HCT116 (cell line): ENCODE measurements around the gene DTNB. TPM values are rescaled to one million over a fixed set of nuclear protein-coding genes. Genes with fewer than 3 reads are reported as not detected.

Experiments
- ATAC-seq: fragments of 200-7000 bp; cut with Tn5 transposase; 2 replicates; pipeline ENCODE4 v1.9.1; 2020; ENCODE audit warnings: mild to moderate bottlenecking, moderate library complexity
- BruUV-seq: library from RNA; stranded (reverse); fragments of 400-500 nt; replicated peaks from 2 replicates; lab custom pipeline; 2021; lab: Mats Ljungman, UMichigan
- CTCF ChIA-PET: fragments of 300-600 bp; sonication (Branson Sonifier 250); formaldehyde crosslinking; loops from one replicate; lab custom pipeline; 2021; ENCODE audit warnings: antibody characterized with exemption; lab: Charles Lee
- POLR2A ChIA-PET: fragments of 300-600, 350-600 bp; sonication (Branson Sonifier 250); formaldehyde crosslinking; loops from one replicate; lab custom pipeline; 2021; ENCODE audit warnings: antibody characterized with exemption; lab: Charles Lee
- RAD21 ChIA-PET, 2 experiments: fragments of 300-600 bp; sonication (Branson Sonifier 250); formaldehyde crosslinking; loops; one replicate each; lab custom pipeline; 2023; ENCODE audit warnings: low total read pairs in 2 of 2; ENCODE audit not compliant: uncharacterized antibody in 2 of 2, unreplicated experiment in 2 of 2, low non-redundant PET in 1 of 2; lab: Charles Lee
- DNase-seq: peaks from one replicate; pipeline ENCODE4 v3.0.0-alpha.2; 2010; ENCODE audit warnings: low read depth, low spot score
- H2AFZ ChIP-seq: fragments of 200-600 bp; shearing (Covaris generic), sonication (generic); 2 replicates; pipeline ENCODE4 v1.6.1; 2017; ENCODE audit warnings: low read depth, mixed run types, mixed read lengths, antibody characterized with exemption, low read length; ENCODE audit not compliant: poor library complexity, severe bottlenecking
- H3K27ac ChIP-seq: 2 replicates; pipeline ENCODE4 v1.5.1; 2012; ENCODE audit warnings: low read depth, low read length
- H3K27me3 ChIP-seq: fragments of 200-600 bp; sonication (generic); 2 replicates; pipeline ENCODE4 v1.6.1; 2016; ENCODE audit warnings: mixed run types, low read length, mixed read lengths; ENCODE audit not compliant: insufficient read depth
- H3K36me3 ChIP-seq, 2 experiments: fragments of 200-500 bp in 1 of 2; fragments of 200-600 bp in 1 of 2; sonication (Bioruptor generic) in 1 of 2; sonication (generic) in 1 of 2; 2 replicates each; pipeline versions ENCODE4 v1.5.1 to v1.6.1; 2014 to 2016; ENCODE audit warnings: low read length in 2 of 2, inconsistent platforms in 1 of 2, mixed read lengths in 1 of 2, mixed run types in 1 of 2; ENCODE audit not compliant: insufficient read depth in 2 of 2, control insufficient read depth in 1 of 2
- H3K4me1 ChIP-seq, 2 experiments: fragments of 200-600 bp in 1 of 2; sonication (generic) in 1 of 2; 2 replicates each; pipeline versions ENCODE4 v1.5.1 to v1.6.1; 2012 to 2017; ENCODE audit warnings: low read length in 2 of 2, inconsistent platforms in 1 of 2, mild to moderate bottlenecking in 1 of 2, mixed read lengths in 1 of 2, mixed run types in 1 of 2, moderate library complexity in 1 of 2; ENCODE audit not compliant: insufficient read depth in 2 of 2, control insufficient read depth in 1 of 2
- H3K4me2 ChIP-seq: fragments of 200-600 bp; sonication (generic); 2 replicates; pipeline ENCODE4 v1.6.1; 2017; ENCODE audit warnings: mixed run types, low read length, mixed read lengths
- H3K4me3 ChIP-seq, 2 experiments: fragments of 200-600 bp in 1 of 2; sonication (generic) in 1 of 2; replicated peaks in 1 of 2; 2 replicates each; pipeline ENCODE4 v1.5.1; 2011 to 2016; ENCODE audit warnings: low read length in 2 of 2, control low read depth in 1 of 2, low read depth in 1 of 2, mild to moderate bottlenecking in 1 of 2, mixed read lengths in 1 of 2, mixed run types in 1 of 2
- H3K79me2 ChIP-seq: fragments of 200-600 bp; sonication (generic); 2 replicates; pipeline ENCODE4 v1.6.1; 2017; ENCODE audit warnings: mild to moderate bottlenecking, mixed run types, low read length, moderate library complexity, mixed read lengths; ENCODE audit not compliant: insufficient read depth
- H3K9ac ChIP-seq: fragments of 200-600 bp; sonication (generic); 2 replicates; pipeline ENCODE4 v1.6.1; 2016; ENCODE audit warnings: low read length, mixed read lengths
- H3K9me2 ChIP-seq: fragments of 200-600 bp; sonication (generic), shearing (Covaris generic); 2 replicates; pipeline ENCODE4 v1.6.1; 2017; ENCODE audit warnings: mixed run types, mild to moderate bottlenecking, moderate library complexity; ENCODE audit not compliant: insufficient read depth
- H3K9me3 ChIP-seq, 2 experiments: fragments of 200-500 bp in 1 of 2; fragments of 200-600 bp in 1 of 2; sonication (Bioruptor generic) in 1 of 2; sonication (generic) in 1 of 2; 2 replicates each; pipeline ENCODE4 v1.6.1; 2014 to 2017; ENCODE audit warnings: low read length in 2 of 2, mixed read lengths in 2 of 2, inconsistent platforms in 1 of 2, low read depth in 1 of 2, mild to moderate bottlenecking in 1 of 2, mixed run types in 1 of 2, moderate library complexity in 1 of 2; ENCODE audit not compliant: control insufficient read depth in 1 of 2, insufficient read depth in 1 of 2
- H4K20me1 ChIP-seq: fragments of 200-600 bp; sonication (generic), shearing (Covaris generic); 2 replicates; pipeline ENCODE4 v1.6.1; 2017; ENCODE audit warnings: mixed run types, mild to moderate bottlenecking, moderate library complexity; ENCODE audit not compliant: insufficient read depth
- ATF3 ChIP-seq: IDR thresholded peaks from 2 replicates; pipeline ENCODE4 v1.6.1; 2012
- CBX3 ChIP-seq: IDR thresholded peaks from 2 replicates; pipeline ENCODE4 v1.6.1; 2012; ENCODE audit warnings: low read depth
- CEBPB ChIP-seq: IDR thresholded peaks from 2 replicates; pipeline ENCODE4 v1.6.1; 2012; ENCODE audit warnings: low read depth
- CTCF ChIP-seq, 3 experiments: fragments of 200-600 bp in 1 of 3; sonication (generic) in 1 of 3; IDR thresholded peaks in 2 of 3; conservative IDR thresholded peaks in 1 of 3; 2 replicates each; pipeline ENCODE4 v1.5.1; 2012 to 2017; ENCODE audit warnings: low read depth in 2 of 3, low read length in 2 of 3, antibody characterized with exemption in 1 of 3, borderline replicate concordance in 1 of 3, control low read depth in 1 of 3, mild to moderate bottlenecking in 1 of 3, mixed read lengths in 1 of 3, mixed run types in 1 of 3, moderate library complexity in 1 of 3; ENCODE audit not compliant: insufficient read depth in 1 of 3
- EGR1 ChIP-seq: IDR thresholded peaks from 2 replicates; pipeline ENCODE4 v1.6.1; 2012; ENCODE audit warnings: low read depth
- ELF1 ChIP-seq: IDR thresholded peaks from 2 replicates; pipeline ENCODE4 v1.6.1; 2012; ENCODE audit warnings: low read depth, borderline replicate concordance
- EZH2 ChIP-seq: fragments of 200-600 bp; sonication (generic); IDR thresholded peaks from 2 replicates; pipeline ENCODE4 v1.6.1; 2017; ENCODE audit warnings: antibody characterized with exemption, mixed run types
- EZH2phosphoT487 ChIP-seq: fragments of 200-600 bp; IDR thresholded peaks from 2 replicates; pipeline ENCODE4 v1.6.1; 2018; ENCODE audit warnings: antibody characterized with exemption, borderline replicate concordance
- FOSL1 ChIP-seq: IDR thresholded peaks from 2 replicates; pipeline ENCODE4 v1.6.1; 2012; ENCODE audit warnings: low read depth
- MAX ChIP-seq: IDR thresholded peaks from 2 replicates; pipeline ENCODE4 v1.6.1; 2012
- POLR2A ChIP-seq: IDR thresholded peaks from 2 replicates; pipeline ENCODE4 v1.7.0; 2011; ENCODE audit warnings: borderline replicate concordance; ENCODE audit not compliant: insufficient read depth, insufficient read length; ENCODE audit errors: extremely low read depth
- POLR2AphosphoS5 ChIP-seq: IDR thresholded peaks from 2 replicates; pipeline ENCODE4 v1.6.1; 2011; ENCODE audit warnings: mild to moderate bottlenecking, low read depth, low read length, moderate library complexity
- RAD21 ChIP-seq: IDR thresholded peaks from 2 replicates; pipeline ENCODE4 v1.6.1; 2012; ENCODE audit warnings: low read depth, mild to moderate bottlenecking
- REST ChIP-seq: IDR thresholded peaks from 2 replicates; pipeline ENCODE4 v1.6.1; 2012; ENCODE audit warnings: low read depth
- SIN3A ChIP-seq: IDR thresholded peaks from 2 replicates; pipeline ENCODE4 v1.6.1; 2012; ENCODE audit warnings: low read depth
- SP1 ChIP-seq: IDR thresholded peaks from 2 replicates; pipeline ENCODE4 v1.6.1; 2012; ENCODE audit warnings: low read depth
- TCF7L2 ChIP-seq: IDR thresholded peaks from 2 replicates; pipeline ENCODE4 v1.7.0; 2011; ENCODE audit warnings: borderline replicate concordance, inconsistent platforms; ENCODE audit not compliant: insufficient read depth, insufficient read length; ENCODE audit errors: extremely low read depth
- YY1 ChIP-seq: IDR thresholded peaks from 2 replicates; pipeline ENCODE4 v1.6.1; 2011; ENCODE audit warnings: low read length, low read depth, moderate library complexity, mild to moderate bottlenecking; ENCODE audit not compliant: insufficient replicate concordance; ENCODE audit errors: extremely low read depth
- ZBTB33 ChIP-seq: IDR thresholded peaks from 2 replicates; pipeline ENCODE4 v1.6.1; 2011; ENCODE audit warnings: mild to moderate bottlenecking, low read length, moderate library complexity; ENCODE audit not compliant: insufficient replicate concordance; ENCODE audit errors: extremely low read depth
- ZFX ChIP-seq: fragments of 450-650 bp; IDR thresholded peaks from 2 replicates; pipeline ENCODE4 v1.6.1; 2017
- intact Hi-C: fragments of 100-400 bp; cut with micrococcal nuclease; formaldehyde crosslinking; loops from 2 replicates; pipeline ENCODE4 v1.10.0; 2022
- total RNA-seq: library from RNA; stranded (reverse); gene quantifications from one replicate; pipeline ENCODE4 v1.2.1, GENCODE V29; 2021; ENCODE audit not compliant: unreplicated experiment

The DTNB gene
- total RNA-seq, 1 experiment from 2014 or later = 30.2 TPM

GRCh38 chr2:25347205-25347815 lies 326.1 kb downstream of the DTNB start:
- Histone ChIP-seq H3K4me3 (no peak overlapping the region; a peak in 1 of 4 replicates), H3K27me3 (no peaks in the 10 kb centered on the region), H3K9me2 (no peaks in the 10 kb centered on the region), H3K79me2 (no peaks in the 10 kb centered on the region), H3K27ac (no peak overlapping the region), H2AFZ (peak overlapping the region; percentile 93), H3K36me3 (no peaks in the 10 kb centered on the region), H3K4me2 (peak overlapping the region; percentile 71), H3K4me1 (peaks cover 15 to 30% of the 10 kb centered on the region in 2 experiments), H3K9me3 (no peaks in the 10 kb centered on the region), H4K20me1 (no peaks in the 10 kb centered on the region), H3K9ac (no peak overlapping the region)
- intact Hi-C loops = no loop called here
- DNase-seq (peak; percentile 32), ATAC-seq (peak; percentile 82)
- CTCF ChIA-PET = interaction anchor here (5.0 kb wide), 1 partner anchor 15 kb away, joined by 48 read pairs; no protein-coding TSS in a partner anchor
- RAD21 ChIA-PET = no interaction called here
- BruUV-seq = no TSS peak
- POLR2A ChIA-PET = no interaction called here
- TF ChIP-seq EGR1 = peak; percentile 96
- TF ChIP-seq CTCF (IDR thresholded peaks at IDR 0.05 in 2 of 3, conservative IDR thresholded peaks at IDR 0.05 in 1 of 3; ENCODE audit: borderline replicate concordance in 1 of 3, insufficient read depth in 1 of 3, low read depth in 2 of 3, low read length in 2 of 3) = no peak
- TF ChIP-seq FOSL1 = peak; percentile 78
- no peak for TF ChIP-seq SIN3A
- TF ChIP-seq ATF3 = no peak; the same call in 1 of the 2 replicates
- no peak for TF ChIP-seq RAD21
- no peak for TF ChIP-seq ELF1
- peak; percentile 33 for TF ChIP-seq YY1
- peak; percentile 11 for TF ChIP-seq ZBTB33
- peak; percentile 64; the same call in 1 of the 2 replicates for TF ChIP-seq CBX3
- TF ChIP-seq EZH2phosphoT487 = no peak
- TF ChIP-seq REST = no peak
- TF ChIP-seq EZH2 = no peak
- TF ChIP-seq POLR2AphosphoS5 = 0 out of 2 replicates have a peak, but pooled peaks have one; percentile 15
- TF ChIP-seq TCF7L2 = no peak
- TF ChIP-seq ZFX = no peak
- no peak for TF ChIP-seq CEBPB
- peak; percentile 84 for TF ChIP-seq MAX
- TF ChIP-seq SP1 = peak; percentile 41; the same call in 1 of the 2 replicates
- no peak for TF ChIP-seq POLR2A
